Non-pigmented ciliary epithelial cell (primary cell): Measurements from ENCODE around the gene GNAI2.

ENCODE experiments used
- DNase-seq: peaks from one replicate; pipeline ENCODE4 v3.0.0-alpha.2; 2010; ENCODE audit warnings: low read depth

The GNAI2 gene

GRCh38 chr3:50235716-50236483, at the start of gene GNAI2:
GNAI2 (plus strand) TSS chr3:50236204; CDS start chr3:50236336, 132 bp downstream.
- DNase-seq = peak; percentile 84

- no peak for DNase-seq
Observed at GRCh38 chr3:50187750-50188149, 48.3 kb upstream of the GNAI2 start.

- peak; percentile 46 for DNase-seq
Observed at GRCh38 chr3:50189274-50189673, 46.7 kb upstream of the GNAI2 start.

- DNase-seq = no peak
Observed at GRCh38 chr3:50189989-50190388, 46.0 kb upstream of the GNAI2 start.

- no peak for DNase-seq
Observed at GRCh38 chr3:50190936-50191660, 44.9 kb upstream of the GNAI2 start, which contains the start of gene GNAT1. GNAT1 (plus strand) TSS chr3:50191610; CDS start chr3:50191726, 116 bp downstream.

GRCh38 chr3:50192124-50192523, 43.9 kb upstream of the GNAI2 start:
- DNase-seq = no peak

- DNase-seq = no peak
Observed at GRCh38 chr3:50192689-50193141, 43.3 kb upstream of the GNAI2 start.

GRCh38 chr3:50193286-50193685, 42.7 kb upstream of the GNAI2 start:
- no peak for DNase-seq

- DNase-seq = no peak
Observed at GRCh38 chr3:50193746-50194127, 42.3 kb upstream of the GNAI2 start.

GRCh38 chr3:50194128-50194902, 41.7 kb upstream of the GNAI2 start:
- no peak for DNase-seq

GRCh38 chr3:50194903-50195500, 41.0 kb upstream of the GNAI2 start:
- DNase-seq = no peak

- no peak for DNase-seq
Observed at GRCh38 chr3:50195501-50196252, 40.3 kb upstream of the GNAI2 start.

- DNase-seq = no peak
Observed at GRCh38 chr3:50196253-50196801, 39.7 kb upstream of the GNAI2 start.

- DNase-seq = no peak
Observed at GRCh38 chr3:50201573-50202315, 34.3 kb upstream of the GNAI2 start.

- DNase-seq = no peak
Observed at GRCh38 chr3:50202353-50203112, 33.5 kb upstream of the GNAI2 start.

- DNase-seq = no peak
Observed at GRCh38 chr3:50203113-50203808, 32.7 kb upstream of the GNAI2 start.

GRCh38 chr3:50203809-50204803, 31.9 kb upstream of the GNAI2 start:
- DNase-seq = no peak
